Sciatic nerve (tissue), 2 donors: ENCODE results near the gene ZNF646. TPM values are rescaled to one million over a fixed set of nuclear protein-coding genes. Genes with fewer than 3 reads are reported as not detected.

Source experiments
- ATAC-seq: fragments of 200-7000 bp; cut with Tn5 transposase; one replicate; pipeline ENCODE4 v1.9.1; 2020; ENCODE audit warnings: mild to moderate bottlenecking, moderate library complexity
- DNase-seq: peaks from one replicate; pipeline ENCODE4 v3.0.0-alpha.2; 2020; ENCODE audit warnings: low spot score
- intact Hi-C: fragments of 100-400 bp; cut with DNase I; formaldehyde crosslinking; loops from one replicate; pipeline ENCODE4 v1.14.2; 2022
- total RNA-seq: library from RNA; stranded (reverse); fragmentation: NEBNext Ultra II Directional; extraction: Animal tissue kit (Norgen Biotek cat#: 25700); gene quantifications from one replicate; pipeline ENCODE4 v1.2.1, GENCODE V29; 2021
- donor health status: DM: no; HTN: no; CAD: no.
- donor health status: DM: no; HTN: no; CAD: no.

Gene ZNF646, protein sequence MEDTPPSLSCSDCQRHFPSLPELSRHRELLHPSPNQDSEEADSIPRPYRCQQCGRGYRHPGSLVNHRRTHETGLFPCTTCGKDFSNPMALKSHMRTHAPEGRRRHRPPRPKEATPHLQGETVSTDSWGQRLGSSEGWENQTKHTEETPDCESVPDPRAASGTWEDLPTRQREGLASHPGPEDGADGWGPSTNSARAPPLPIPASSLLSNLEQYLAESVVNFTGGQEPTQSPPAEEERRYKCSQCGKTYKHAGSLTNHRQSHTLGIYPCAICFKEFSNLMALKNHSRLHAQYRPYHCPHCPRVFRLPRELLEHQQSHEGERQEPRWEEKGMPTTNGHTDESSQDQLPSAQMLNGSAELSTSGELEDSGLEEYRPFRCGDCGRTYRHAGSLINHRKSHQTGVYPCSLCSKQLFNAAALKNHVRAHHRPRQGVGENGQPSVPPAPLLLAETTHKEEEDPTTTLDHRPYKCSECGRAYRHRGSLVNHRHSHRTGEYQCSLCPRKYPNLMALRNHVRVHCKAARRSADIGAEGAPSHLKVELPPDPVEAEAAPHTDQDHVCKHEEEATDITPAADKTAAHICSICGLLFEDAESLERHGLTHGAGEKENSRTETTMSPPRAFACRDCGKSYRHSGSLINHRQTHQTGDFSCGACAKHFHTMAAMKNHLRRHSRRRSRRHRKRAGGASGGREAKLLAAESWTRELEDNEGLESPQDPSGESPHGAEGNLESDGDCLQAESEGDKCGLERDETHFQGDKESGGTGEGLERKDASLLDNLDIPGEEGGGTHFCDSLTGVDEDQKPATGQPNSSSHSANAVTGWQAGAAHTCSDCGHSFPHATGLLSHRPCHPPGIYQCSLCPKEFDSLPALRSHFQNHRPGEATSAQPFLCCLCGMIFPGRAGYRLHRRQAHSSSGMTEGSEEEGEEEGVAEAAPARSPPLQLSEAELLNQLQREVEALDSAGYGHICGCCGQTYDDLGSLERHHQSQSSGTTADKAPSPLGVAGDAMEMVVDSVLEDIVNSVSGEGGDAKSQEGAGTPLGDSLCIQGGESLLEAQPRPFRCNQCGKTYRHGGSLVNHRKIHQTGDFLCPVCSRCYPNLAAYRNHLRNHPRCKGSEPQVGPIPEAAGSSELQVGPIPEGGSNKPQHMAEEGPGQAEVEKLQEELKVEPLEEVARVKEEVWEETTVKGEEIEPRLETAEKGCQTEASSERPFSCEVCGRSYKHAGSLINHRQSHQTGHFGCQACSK (N-terminal part only)
- total RNA-seq: 16.3 TPM

DNA sequence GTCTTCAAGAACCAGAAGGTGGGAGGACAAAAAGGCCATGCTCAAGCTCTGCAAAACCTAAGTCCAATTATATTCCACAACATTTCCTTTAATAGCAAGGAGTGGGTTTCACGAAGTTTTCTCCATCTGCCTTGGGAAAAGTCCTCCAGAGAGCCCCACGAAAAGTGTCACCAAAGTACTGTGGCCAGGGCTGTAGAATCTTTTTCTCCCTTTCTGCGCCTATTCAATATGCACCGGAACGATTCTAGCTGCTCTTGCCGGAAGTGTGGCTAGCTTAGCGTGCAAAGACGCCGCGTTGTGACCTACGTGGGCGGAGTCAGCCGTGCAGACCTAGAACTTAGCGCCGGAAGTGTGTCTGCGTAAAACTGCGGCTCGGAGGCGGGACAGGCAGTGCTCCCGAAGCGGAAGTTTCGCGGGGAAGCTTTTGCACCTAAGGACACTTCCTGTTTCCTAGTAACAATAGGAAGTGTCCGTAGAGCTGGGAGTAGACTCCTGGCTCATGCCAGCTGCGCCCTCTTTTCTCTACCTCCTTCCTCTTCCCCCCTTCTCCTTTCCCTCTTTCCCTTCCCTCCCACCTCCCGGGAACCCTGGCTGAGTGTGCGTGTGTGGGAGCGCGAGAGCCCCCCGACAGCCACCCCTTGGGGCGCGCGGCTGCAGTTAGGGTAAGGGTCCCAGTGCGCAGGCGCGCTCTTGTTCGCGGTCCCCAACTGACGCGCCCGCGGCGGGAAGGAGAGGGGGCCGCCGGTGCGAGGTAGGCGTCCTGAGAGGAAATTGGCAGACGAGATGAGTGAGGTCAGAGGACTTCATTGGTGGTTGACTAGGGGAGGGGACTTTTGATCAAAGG is at the start of gene ZNF646, which contains the start of gene ZNF668:
TSS of gene ZNF646 (plus strand) at position 453 of the 844 bp plus-strand sequence. CDS start 1,903 bp downstream, outside the sequence.
TSS of gene ZNF668 (minus strand) at position 271 of the 844 bp plus-strand sequence. CDS start 9,781 bp downstream, outside the sequence.
- DNase-seq (peak; percentile 99), ATAC-seq (peak; percentile 98)
- intact Hi-C loops: no loop called here

DNA sequence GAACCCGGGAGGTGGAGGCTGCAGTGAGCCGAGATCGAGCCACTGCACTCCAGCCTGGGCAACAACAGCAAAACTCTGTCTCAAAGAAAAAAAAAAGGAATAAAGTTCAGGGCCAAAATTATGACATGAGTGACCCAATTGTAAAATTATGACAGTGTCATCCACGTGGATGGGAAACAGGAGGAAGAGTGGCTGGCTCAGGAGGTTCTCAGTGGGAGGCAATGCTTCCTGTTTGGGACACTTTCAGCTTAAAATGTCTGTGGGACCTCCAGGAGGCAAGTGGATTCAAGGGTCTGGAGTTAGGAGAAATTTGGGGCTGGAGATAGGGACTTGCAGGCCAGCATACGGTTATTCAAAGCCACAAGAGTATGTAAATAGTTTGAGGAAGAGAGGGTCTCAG is 48.9 kb upstream of the ZNF646 start:
- ATAC-seq (no peak), DNase-seq (no peak)
- intact Hi-C loops: no loop called here

DNA sequence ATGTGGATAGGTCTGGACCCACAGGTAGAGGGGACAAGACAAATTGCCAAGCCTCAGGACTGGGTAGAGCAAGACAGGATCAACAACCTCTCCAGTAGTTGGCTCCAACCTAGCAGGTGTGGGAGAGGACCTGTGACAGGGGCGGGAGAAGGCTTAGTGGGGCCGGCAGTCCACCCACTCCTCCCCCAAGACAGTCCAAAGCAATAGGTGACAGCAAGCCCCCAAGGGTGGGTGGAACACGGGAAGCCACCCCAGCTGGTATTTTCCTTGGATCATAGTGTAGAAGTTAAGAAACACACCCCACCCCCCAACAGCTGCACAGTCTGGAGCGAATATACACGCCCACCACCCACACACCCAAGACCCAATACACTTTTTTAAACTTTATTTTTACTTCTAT is 45.0 kb upstream of the ZNF646 start:
- DNase-seq (no peak), ATAC-seq (no peak)
- intact Hi-C loops: no loop called here

DNA sequence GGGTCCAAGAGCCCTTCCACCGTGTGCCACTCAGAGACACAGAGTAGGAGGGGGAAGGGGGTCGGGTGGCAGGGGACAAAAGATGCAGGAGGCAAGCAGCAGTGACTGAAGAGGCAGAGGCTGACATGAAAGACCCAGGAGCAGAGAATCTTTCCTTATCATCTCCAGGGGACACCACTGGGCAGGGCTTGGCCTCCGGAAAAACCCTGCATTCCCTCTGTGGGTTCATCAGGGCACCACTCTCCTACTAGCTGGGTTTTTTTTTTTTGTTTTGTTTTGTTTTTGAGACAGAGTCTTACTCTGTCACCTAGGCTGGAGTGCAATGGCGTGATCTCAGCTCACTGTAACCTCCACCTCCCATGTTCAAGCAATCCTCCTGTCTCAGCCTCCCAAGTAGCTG is 42.9 kb upstream of the ZNF646 start:
- DNase-seq: no peak
- no peak for ATAC-seq
- intact Hi-C loops: no loop called here

DNA sequence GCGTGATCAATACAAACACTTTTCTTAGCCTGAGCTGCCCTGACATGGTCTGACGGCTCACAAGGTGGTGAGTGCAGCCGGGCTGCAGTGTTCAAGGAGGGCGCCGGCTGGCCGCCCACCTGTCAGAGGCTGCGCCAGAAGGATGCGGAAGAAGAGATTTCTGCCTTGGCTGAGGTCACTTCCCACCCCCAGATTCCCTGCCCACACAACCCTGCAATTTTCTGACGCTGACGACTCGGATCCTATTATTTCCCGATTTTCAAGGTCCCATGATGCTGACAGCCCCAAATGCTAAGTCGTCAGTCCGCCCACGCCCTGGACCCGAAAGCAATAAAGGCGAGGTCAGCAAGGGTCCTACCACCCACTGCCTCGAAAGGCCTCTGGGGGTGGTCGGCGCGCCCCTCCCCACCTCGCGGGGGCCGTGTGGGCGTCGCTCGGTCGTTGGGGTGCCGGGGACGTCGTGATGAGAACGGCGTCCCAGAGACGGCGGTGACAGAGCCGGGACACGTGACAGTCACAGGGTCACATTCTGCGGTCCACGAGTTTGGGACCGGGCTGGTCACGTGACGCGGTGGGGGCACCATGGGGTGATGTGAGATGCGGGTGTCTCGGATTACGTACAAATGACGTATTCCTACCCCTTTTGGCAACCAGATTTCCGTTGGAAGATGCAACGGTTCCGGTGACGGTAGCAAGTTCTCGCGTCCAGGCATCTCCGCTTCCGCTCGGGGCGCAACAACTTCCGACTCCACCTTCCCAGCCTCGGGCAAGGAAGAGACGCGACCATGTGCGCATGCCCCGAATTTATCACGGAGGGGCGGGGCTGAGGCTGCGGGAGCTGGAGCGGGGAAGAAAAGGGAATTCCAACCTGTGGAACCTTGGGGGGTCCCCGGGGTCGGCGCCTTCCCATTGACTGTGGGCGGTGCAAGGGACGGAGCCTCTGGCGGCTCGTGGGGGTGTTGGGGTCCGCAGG is 41.2 kb upstream of the ZNF646 start, which contains the start of gene STX4:
TSS of gene STX4 (plus strand) at position 823 of the 973 bp plus-strand sequence. CDS start 248 bp downstream, outside the sequence.
- intact Hi-C loops: no loop called here
- DNase-seq: peak; percentile 99
- peak; percentile 96 for ATAC-seq

DNA sequence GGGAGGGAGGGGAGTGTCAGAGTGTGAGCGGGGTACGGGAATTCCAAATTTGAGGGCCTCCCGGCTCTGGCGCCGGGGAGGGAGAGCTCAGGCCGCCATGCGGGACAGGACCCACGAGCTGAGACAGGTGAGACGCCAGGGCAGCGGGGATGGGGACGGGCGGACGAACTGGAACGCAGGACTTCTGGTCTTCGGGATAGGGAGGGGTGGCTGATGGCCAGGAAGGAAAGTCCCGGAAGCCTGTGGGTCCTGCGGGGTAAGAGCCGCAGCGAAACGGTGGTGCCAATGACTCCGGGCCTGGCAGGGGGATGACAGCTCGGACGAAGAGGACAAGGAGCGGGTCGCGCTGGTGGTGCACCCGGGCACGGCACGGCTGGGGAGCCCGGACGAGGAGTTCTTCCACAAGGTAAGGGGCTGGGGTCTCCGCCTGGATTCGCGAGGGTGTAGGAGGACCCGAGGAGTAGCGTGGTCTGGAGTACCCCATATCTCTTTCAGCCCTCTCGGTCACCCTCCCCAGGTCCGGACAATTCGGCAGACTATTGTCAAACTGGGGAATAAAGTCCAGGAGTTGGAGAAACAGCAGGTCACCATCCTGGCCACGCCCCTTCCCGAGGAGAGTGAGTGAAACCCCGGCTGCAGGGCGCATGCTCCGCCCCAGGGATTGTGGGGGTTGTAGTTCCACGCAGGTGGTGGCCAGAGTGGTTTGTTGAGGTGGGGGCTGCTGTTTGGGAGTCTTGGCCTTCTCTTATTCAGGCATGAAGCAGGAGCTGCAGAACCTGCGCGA is 40.3 kb upstream of the ZNF646 start:
- DNase-seq: peak; percentile 96
- intact Hi-C loops: no loop called here
- ATAC-seq: peak; percentile 91

DNA sequence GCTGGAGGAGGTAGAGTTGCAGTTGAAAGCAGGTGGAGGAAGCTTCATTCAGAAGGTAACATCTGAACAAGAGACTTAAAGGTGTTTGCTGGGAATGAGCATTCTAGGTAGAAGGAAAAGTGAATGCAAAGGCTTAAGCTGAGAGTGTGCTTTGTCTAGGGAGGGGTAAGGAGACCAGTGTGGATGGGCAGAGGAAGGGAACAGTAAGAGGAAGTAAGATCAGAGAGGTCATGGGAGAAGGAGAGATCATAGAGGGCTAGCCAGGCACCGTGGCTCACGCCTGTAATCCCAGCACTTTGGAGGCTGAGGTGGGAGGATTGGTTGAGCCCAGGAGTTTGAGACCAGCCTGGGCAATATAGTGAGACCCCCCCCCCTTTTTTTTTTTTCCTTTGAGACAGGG is 37.5 kb upstream of the ZNF646 start:
- no peak for DNase-seq
- intact Hi-C loops: no loop called here

DNA sequence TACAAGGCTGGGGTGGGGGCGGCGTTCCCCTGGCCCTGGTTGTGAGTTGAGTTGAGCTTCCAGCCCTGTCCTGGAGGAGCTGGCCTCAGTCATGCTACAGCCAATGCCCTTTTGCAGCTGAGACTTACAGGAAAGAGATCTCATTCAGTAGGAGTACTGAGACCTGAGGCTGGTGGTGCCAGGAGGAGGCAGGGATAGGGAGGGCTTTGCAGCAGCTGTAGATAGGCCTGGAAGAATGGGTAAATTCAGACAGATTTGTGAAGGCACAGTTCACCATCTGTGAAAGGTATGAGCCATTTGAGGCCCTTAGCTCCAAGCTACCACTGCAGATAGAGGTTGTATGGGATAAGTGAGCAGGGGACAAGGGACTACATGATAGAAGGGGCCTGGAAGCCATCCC is 35.2 kb upstream of the ZNF646 start:
- DNase-seq: no peak
- ATAC-seq: no peak
- intact Hi-C loops: no loop called here

More for the DNA sequence above, 37.5 kb upstream of the ZNF646 start:
- ATAC-seq: no peak

DNA sequence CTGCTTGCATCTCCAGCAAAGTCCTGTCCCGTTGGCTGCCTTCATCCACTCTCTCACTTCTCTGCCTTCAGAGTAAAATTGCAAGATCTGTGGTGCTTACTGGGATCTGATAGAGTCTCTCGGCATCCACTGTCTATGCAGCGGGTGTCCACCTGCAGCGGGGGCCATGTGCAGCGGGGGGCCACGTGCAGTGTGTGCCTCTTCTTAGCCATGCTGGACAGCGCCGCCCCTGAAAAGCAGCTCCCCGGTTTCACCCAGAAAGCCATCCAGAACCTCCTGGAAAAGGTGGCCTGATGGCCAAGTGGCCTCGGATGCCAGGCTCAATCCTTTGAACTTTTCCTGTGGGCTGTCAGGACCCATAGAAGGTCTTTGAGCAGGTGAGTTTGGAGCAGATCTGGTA is 31.4 kb upstream of the ZNF646 start:
- intact Hi-C loops: no loop called here
- ATAC-seq: no peak
- DNase-seq: no peak

DNA sequence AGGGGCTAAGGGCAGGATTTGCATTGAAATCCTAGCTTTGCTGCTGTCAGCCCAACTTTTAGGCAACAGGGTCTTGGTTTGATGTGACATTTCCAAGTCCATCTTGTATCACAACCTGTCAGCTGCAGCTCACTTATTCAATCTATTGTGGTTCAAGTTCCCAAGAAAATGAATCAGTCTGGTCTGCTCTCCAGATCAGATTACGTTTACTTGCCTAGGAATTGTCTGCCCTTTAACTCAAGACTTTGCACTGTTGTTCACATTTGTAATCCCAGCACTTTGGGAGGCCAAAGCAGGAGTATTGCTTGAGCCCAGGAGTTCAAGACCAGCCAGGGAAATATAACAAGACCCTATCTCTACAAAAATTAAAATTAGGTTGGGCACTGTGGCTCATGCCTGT is 30.9 kb upstream of the ZNF646 start:
- intact Hi-C loops: no loop called here
- no peak for ATAC-seq
- no peak for DNase-seq

DNA sequence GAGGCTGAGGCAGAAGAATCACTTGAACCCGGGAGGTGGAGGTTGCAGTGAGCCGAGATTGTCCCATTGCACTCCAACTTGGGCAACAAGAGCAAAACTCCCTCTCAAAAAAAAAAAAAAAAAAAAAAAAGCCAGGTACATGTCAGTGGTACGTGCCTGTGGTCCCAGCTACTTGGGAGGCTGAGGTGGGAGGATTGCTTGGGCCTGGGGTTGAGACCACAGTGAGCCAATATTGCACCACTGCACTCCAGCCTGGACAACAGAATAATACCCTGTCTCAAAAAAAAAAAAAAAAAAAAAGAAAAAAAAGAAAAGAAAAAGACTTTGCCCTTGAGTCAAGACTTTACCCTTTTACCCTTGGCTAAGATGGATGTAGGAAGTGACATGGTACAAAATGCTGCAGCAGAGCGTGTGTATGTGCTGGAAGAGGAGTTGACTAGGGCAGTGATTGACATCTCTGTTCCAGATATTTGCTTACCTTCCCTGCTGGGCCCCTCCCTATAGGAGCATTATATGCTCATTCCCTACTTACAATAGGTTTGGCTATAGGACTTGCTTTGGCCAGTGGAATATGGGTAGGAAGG is 30.2 kb upstream of the ZNF646 start:
- ATAC-seq: no peak
- intact Hi-C loops: no loop called here
- DNase-seq: no peak

DNA sequence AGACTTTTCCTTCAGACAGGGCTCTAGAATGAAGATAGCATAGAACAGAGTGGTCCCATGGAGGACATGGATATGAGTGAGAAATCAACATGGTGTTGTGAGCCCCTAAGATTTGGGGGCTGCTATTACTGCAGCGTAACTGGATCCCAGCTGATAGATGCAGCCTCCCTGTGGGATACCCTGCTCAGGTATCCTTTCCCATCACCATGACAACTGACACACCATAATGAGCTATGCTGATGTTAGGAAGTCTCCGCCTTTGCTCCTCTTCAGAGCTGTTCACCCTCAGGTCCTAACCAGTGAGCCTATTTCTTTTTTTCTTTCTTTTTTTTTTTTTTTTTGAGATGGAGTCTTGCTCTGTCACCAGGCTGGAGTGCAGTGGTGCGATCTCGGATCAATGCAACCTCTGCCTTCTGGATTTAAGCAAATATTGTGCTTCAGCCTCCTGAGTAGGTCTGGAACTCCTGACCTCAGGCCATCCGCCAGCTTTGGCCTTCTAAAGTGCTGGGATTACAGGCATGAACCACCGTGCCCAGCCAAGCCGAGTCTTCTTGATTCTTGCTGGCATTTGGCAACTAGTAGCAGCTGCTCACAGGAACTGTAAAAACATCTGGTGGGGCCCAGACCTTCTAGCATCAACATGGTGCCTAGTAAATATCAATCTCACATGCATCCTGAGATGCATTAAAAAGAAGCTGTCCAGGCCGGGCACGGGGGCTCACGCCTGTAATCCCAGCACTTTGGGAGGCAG is 23.8 kb upstream of the ZNF646 start:
- DNase-seq (no peak), ATAC-seq (no peak)
- intact Hi-C loops: no loop called here

DNA sequence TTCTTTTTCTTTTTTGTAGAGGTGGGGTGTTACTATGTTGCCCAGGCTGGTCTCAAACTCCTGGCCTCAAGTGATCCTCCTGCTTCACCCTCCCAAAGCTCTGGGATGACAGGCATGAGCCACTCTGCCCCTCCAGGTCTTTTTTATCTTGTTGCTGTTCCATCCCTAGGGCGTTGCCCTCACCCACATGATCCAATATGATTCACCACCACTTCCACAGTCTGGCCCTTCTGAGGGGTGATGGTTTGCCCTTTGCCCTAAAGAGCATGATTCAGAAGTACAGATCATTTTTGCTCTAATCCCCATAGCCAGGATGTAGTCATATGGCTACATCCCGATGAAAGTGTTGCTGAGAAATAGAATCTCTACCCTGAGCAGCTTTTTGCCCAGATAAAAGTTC is 22.1 kb upstream of the ZNF646 start:
- DNase-seq (no peak), ATAC-seq (peak; percentile 30)
- intact Hi-C loops: no loop called here

DNA sequence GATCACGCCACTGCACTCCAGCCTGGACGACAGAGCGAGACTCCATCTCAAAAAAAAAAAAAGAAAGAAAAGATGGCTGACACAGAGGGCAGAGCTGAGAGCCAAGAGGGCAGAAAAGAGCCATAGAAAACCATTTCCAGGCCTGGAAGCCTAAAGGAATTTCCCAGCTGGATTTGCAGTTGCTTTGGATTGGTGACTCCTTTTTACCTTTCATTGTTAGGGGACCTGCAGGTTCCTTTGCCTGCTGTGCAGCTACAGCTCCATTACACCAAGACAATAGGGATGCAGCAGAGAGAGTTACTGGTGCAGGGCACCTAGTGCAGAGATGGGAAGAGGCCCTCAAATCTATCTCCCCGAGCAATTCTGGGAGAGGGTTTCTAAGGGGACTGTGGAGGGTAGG is 18.6 kb upstream of the ZNF646 start:
- no peak for DNase-seq
- ATAC-seq: no peak
- intact Hi-C loops: no loop called here

DNA sequence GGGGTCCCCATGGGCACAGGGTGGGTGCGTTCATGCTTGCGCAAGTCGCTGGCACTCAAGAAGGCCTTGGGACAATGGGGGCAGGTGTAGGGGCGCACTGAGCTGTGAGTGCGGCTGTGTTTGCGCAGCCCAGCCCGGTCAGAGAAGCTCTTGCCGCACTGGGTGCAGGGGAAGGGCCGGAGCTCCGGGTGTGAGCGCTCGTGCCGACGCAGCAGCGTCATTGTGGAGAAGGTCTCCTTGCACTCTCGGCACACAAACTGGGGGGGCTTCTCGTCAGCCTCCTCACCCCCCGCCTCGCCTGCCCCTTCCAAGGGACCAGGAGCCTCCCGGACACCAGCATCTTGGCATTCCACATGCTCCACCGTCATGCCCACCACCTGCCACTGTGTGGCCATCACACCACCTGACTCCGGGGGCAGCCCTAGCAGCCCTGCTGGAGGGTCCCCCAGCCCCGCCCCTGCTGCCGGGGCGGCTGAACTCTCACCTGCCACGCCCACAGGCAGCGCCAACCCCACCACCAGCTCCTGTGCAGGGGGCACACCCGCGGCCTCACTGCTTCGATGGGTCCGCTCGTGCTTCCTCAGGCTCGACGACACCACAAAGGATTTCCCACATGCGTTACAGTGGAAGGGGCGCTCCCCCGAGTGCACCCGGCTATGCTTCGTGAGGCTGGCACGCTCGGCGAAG is 13.0 kb upstream of the ZNF646 start:
- intact Hi-C loops: no loop called here
- DNase-seq (no peak), ATAC-seq (no peak)
